Colon (tissue), 2 donors: Measurements from ENCODE around the gene EVI5.
"Not testable (repeated sequence)": the region's sequence is repeated elsewhere in the genome, so short reads cannot be mapped to it uniquely, and the experiment has no call there.

Source experiments
- FAIRE-seq: peaks from 2 replicates; lab custom pipeline; 2012; peaks lifted over from hg19 to GRCh38; lab: Jason Lieb, UNC
- donor health status: control.
- donor health status: control.

The EVI5 gene

DNA sequence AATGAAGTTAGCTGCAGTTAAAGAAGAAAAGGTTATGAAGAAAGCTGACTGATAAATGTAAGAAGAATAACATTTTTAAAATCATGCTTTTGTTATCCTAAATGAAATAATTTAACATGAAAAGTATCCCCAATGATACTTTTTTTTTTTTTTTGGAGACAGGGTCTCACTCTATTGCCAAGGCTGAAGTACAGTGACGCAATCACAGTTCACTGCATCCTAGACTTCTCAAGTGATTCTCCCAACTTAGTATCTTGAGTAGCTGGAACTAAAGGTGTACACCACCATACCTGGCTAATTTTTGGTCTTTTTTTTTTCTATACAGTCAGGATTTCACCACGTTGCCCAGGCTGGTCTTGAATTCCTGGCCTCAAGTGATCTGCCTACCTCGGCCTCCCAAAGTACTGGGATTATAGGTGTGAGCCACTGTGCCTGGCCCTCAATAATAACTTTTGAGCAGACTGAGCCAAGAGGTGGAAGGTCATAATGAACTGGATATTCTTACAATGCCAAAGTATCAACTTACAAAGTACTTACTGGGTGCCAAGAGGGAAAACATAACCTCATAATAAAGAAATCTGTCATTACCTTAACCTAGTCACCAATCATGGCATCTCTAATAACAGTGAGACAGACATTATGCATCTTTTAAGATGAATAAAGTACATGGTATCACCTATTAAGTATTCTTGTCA, 94.5 kb downstream of the EVI5 start:
- FAIRE-seq = no peak

DNA sequence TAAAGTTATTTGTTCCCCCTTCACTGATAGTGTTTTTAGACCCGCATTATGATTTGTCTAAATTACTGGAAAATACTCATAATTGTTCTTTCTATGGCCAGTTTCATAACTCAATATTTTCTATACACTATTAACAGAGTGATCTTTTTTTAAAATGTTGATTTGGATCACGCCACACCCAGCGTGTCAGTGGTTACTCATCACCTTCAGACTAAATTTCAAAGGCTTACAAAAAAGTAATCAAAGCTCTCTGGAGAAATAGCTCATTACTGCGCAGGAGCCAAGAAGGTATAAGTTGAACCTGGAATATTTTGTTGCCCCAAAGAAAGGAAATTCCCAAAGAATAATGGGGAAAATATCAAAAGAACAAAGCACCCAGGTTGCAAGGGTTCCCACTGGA, 104.9 kb downstream of the EVI5 start:
- no peak for FAIRE-seq

DNA sequence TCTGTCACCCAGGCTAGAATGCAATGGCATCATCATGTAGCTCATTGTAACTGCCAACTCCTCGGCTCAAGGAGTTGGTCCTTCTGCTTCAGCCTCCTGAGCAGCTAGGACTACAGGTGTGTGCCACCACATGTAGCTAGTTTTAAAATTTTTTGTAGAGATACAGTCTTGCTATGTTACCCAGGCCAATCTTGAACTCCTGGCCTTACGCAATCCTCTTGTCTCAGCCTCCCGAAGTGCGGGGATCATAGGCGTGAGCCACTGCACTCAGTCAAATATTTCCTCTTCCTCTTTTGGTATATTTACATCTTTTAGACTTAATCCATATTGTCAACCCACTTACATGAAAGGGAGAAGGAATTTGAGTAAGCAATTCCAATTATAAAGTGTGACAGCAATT, 121.1 kb downstream of the EVI5 start:
- FAIRE-seq = no peak

DNA sequence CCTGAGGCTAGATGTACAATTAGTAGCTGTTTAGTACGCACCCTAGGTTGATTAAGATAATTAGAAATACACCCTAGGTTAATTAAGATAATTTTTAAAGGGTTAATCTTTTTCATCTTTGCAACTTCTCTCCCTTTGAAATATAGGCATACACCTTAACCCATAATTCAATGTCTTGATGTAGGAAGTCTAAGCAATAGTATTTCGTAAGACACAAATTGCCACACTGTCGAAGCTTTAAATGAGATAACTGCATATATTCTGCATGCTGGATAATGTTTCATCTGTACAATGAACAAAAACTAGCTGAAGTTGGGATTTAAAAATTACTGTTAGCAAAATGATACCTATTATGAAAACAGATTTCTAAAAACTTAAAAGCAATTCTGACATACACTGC, 122.9 kb downstream of the EVI5 start:
- FAIRE-seq = no peak

DNA sequence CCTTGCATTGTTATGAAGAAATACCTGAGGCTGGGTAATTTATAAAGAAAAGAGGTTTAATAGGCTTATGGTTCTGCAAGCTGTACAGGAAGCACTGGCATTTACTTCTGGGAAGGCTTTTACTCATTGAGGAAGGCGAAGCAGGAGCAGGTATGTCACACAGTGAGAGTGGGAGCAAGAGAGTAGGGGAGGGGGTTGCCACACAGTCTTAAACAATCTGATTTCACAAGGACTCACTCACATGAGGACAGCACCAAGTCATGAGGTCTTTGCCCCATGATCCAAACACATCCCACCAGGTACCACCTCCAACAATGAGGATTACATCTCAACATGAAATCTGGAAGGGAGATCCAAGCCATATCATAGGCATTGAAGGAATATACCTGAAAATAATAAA, 127.2 kb downstream of the EVI5 start:
- no peak for FAIRE-seq

DNA sequence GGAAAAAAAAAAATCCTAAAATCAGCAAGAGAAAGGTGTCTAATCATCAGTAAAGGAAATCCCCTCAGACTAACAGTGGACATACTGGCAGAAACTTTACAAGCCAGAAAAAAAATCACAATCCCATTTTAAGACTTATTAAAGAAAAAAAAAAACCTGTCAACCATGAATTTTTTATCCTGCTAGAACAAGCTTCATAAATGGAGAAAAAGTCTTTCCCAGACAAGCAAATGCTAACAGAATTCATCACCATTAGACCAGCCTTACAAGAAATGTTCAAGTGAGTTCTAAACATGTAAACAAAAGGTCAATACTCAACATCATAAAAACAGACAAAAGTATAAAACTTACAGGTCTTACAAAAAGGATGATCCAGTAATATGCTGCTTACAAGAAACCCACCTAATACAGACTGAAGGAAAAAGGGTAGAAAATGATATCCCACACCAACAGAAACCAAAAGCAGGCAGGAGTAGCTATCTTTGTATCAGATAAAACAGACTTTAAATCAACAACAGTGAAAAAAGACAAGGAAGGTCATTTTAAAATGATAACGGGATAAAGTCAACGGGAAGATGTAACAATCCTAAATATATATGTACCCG, 129.6 kb downstream of the EVI5 start:
- no peak for FAIRE-seq

DNA sequence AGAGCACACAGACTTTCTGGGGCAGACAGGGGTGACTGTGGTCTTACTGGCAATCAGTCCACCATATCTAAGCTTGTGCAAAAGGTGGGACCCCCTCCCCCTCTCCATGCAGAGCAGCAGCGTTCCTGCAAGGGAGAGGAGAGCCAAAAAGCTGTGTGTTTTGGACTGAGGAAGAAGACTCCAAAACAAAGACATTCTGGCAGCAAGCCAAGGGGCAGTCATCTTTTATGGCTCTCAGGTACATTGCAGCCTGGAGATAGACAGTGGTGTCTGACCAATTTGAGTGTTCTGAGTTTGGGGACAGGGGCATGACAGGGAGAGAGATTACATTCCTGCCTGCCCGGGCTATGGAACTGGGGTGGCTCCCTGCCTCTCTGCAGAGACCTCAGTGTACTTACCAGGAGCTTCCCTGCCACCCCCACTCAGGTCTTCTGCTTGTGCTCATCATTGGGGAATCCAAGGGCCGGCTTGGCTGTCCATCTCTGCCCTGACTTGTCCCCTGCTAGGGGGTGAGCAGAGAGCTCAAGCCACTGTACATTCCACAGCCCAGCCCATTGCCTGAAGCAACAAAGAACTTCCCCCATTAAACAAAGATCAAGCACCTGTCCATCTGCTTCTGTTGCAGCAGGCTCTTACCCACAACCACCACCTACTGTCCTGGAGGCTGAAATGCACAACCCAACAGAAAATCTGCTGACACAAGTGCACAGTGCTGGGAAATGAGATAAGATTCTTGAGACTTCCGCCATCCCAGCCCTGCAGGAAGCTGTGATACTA, 131.1 kb downstream of the EVI5 start:
- FAIRE-seq = no peak

DNA sequence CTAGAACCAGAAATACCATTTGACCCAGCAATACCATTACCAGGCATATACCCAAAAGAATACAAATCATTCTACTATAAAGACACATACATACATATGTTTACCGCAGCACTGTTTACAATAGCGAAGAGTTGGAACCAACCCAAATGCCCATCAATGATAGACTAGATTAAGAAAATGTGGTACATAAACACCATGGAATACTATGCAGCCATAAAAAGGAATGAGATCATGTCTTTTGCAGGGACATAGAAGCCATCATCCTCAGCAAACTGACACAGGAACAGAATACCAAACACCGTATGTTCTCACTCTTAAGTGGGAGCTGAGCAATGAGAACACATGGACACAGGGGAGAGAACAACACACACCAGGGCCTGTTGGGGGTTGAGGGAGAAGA, 144.2 kb downstream of the EVI5 start:
- FAIRE-seq = not testable (repeated sequence)

DNA sequence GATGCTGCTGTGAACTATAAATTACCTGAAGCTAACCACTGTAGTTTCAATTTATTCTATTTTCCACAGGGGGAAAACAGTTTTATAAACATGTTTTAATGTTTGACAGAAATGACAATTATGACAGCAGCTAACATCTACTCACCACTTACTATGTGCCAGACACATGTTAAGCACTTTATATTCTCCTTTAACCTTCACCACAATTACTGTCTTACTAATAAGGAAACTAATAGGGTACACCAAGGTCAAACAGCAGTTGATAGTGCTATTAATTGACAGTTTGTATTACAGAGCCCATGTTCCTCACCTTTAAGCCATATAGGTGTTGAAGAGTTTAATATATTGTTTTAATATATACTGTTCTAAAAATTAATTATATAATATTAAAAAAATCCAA, 146.4 kb downstream of the EVI5 start:
- no peak for FAIRE-seq

DNA sequence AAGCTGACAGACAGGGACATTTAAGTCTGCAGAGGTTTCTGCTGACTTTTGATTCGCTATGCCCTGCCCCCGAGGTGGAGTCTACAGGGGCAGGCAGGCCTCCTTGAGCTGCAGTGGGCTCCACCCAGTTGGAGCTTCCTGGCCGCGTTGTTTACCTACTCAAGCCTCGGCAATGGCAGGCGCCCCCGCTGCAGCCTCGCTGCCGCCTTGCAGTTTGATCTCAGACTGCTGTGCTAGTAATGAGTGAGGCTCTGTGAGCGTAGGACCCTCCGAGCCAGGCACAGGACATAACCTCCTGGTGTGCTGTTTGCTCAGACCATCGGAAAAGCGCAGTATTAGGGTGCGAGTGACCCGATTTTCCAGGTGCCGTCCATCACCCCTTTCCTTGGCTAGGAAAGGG, 149.7 kb downstream of the EVI5 start:
- FAIRE-seq = not testable (repeated sequence)

DNA sequence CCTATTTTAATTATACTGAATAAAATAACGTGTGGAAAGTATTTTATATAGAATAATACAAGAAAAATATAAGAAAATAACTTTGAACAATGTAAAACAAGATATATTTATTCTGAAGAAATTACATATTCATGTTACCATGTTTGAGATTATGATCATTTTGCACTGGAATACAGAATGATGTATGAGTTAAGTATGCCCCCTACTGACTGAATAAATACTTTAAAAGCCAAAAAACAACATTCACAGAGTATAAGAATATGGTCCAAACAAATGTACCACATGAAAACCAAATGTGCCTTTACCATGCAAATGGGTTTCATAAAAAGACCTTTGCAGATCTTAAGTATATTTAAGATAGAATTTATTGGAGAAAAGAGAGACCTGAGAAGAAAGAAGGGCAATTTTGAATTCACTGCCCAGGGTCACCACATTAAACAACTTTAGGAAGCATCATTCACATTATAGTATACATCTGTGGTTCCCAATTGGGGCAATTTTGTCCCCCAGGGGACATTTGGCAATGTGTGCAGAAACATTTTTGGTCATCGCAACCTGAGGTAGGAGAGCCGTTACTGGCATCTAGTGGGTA, 161.6 kb downstream of the EVI5 start:
- FAIRE-seq = peak; percentile 93

DNA sequence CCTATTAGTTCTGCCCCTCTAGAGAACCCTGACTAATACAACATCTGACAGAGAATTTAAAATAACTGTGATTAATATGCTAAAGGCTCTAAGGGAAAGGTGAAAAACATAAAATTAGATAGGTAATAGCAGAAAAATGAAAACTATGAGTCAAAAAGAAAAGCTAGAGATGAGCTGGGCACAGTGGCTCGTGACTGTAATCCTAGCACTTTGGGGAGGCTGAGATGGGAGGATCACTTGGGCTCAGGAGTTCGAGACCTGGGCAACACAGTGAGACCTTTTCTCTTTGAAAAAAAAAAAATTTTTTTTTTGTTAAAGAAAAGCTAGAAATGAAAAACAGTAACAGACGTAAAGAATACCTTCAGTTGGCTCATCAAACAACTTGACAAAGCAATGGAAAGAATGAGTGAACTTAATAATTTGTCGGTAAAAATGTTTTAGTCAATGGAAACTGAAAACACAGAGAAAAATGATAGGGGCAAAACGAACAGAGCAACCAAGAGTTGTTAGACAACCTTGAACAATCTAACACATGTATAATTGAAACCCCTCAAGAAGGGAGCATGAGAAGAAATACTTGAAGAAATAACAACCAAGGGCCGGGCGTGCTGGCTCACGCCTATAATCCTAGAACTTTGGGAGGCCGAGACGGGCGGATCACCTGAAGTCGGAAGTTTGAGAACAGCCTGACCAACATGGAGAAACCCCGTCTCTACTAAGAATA, 165.3 kb downstream of the EVI5 start:
- FAIRE-seq = no peak

DNA sequence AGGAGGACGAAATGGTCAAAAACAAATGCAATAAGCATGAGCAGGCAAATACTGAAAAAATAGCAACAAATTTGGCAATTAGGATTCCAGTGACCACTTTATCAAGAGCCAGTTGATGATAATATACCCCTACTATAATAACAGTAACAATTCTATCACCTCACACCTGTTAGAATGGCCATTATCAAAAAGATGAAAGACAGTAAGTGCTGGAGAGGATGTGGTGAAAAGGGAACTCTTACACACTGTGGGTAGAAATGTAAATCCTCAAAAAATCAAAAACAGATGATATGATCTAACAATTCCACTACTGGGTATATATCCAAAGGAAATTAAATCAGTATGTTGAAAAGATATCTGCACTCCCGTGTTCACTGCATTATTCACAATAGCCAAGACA, 183.9 kb downstream of the EVI5 start:
- no peak for FAIRE-seq

DNA sequence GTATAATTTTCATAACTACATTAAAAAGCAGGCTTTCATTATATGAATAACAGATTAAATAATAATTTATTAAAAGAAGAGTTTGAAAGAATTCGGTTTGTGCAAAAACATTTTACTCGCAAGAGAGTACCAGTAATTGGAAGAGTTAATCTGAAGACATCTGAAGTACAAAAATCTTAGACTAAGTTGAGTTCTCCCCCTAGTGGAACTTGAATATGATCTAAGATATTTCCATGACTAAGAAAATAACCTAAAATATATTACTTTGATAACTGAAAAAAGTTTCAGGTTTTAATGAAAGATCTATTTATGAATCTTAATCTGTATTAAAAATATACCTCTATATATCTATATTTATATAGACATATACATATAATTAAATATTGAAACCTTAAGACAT, 185.7 kb downstream of the EVI5 start:
- FAIRE-seq = no peak

DNA sequence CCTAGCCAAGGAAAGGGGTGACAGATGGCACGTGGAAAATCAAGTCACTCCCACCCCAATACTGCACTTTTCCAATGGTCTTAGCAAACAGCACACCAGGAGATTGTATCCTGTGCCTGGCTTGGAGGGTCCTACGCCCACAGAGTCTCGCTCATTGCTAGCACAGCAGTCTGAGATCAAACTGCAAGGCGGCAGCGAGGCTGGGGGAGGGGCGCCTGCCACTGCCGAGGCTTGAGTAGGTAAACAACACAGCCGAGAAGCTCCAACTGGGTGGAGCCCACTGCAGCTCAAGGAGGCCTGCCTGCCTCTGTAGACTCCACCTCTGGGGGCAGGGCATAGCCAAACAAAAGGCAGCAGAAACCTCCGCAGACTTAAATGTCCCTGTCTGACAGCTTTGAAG, 195.5 kb downstream of the EVI5 start:
- FAIRE-seq = not testable (repeated sequence)

DNA sequence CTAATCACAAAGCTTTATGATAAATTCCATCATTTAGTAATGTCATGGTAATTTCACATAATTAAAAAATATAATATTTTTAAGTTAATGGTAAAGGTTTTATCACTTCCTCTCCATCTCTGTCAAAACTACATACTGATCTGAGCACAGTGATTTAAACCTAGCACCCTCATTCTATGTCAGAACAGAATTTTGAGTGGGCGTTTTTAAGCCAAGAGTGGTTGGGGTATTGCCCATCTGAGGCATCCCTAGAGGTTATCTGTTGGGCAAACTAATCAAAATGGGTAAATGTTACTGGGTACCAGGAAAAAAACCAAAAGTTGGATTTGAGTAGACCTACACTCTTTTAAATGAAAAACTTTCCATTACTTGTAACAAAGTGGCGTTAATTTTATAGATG, 197.5 kb downstream of the EVI5 start:
- FAIRE-seq = no peak

DNA sequence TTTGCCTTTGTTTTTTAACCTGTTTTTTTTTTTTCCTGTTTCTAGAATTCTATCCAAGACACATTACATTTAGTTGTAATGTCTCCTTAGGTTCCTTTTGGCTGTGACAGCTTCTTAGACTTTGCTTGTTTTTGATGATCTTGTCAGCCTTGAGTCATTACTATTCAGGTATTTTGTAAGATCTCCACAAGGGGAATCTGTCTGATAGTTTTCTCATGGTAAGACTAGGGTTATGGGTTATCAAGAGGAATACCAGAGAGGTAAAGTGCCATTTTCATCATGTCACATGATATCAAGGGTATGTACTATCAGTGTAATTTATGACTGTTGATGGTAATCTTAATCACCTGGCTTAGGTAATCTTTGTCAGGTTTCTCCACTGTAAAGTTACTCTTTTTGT, 199.1 kb downstream of the EVI5 start:
- no peak for FAIRE-seq

DNA sequence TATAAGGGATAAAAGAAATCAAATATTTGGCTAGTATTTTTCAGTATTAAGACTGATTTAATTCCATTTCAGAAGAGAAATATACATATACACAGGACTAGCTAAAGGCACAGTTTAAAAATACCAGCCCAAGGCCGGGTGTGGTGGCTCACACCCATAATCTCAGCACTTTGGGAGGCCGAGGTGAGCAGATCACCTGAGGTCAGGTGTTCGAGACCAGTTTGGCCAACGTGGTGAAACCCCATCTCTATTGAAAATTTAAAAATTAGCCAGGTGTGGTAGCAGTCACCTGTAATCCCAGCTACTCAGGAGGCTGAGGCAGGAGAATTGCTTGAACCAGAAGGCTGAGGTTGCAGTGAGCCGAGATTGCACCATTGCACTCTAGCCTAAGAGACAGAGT, 200.1 kb downstream of the EVI5 start:
- not testable (repeated sequence) for FAIRE-seq

DNA sequence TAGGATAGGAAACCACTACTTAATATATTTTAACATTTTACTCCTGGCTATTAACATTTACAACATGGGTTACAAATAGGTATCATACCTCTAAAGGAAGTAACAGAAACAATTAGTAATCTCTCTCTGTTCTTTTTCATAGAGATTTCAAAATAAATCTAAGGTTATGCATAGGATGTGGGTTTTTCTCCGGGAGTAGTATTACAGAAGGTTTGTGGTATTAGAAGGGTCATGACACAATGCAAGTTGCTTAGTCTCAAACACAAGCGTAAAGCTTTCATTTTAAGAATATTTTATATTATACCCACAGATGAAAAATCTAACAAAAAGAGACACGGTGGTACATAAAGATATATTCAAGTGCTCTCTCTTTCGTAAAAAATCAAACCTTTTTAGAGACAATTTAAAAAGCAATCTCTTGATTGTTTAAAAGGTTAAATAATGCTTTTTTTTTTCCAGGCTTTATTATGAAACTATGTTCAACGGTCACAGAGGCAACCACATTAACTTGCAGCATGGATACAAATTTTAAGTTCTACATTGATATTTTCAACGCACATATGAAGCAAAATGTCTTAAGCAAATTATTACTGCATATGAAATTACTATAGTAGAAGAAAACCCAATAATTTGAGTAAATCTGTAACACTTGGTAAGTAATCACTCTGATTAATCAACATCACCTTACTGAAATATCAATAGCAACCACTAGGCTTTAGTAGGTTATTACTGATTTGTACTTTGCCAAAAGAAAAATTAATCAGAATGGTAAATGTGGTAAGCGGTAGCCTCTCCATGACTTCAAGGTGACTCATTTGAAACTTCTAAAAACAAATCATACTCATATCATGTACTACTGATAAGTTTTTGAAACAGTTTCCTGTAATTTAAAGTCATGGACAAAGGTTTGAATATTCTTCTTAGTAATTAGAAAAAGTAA, 200.8 kb downstream of the EVI5 start:
- peak; percentile 65 for FAIRE-seq

DNA sequence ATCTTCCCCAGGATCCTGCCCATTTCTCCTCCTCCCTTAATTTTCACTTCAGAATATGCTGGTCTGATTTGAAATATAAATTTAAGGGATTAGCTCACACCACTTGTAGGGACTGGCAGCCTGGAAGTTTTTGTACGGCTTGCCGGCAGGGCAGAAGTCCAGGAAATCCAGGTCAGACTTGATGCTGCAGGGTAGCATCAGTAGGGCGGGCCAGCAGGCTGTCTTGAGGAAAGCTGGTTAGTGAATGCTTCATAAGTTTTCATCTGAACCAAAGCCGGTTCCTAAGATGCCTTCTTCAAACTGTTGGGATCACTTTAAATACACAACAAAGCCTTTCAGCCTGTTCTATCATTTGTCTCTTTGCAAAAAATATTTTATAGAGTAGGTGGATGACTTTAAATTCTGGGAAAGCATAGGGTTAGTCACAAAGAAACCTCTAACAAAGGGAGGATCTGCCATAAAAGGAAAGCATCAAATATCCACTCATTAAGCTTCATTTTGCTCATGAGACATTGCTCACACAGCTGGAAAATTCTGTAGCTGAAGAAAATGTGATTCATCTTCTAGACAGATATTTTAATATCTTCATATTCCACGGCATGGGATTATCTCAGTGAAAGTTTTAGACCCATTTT, 207.5 kb downstream of the EVI5 start:
- FAIRE-seq = no peak

DNA sequence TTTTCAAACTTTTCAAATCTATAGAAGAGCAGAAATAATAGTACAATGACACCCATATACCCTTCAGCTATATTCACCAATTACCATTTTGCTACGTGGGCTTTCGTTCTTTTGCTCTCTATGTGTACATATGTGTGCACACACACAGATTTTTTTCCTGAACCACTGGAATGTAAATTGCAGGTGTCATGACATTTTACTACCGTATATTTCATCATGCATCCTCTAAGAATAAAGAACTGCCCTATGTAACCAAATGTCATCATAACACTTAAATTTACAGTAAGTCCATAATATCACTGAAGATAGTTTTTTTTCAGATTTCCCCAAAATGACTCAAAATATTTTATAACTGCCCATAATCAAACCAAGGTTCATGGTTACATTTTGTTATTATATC, 209.8 kb downstream of the EVI5 start:
- no peak for FAIRE-seq
